ENCODE data around the gene SMIM36.
"Not testable (repeated sequence)": the region's sequence is repeated elsewhere in the genome, so short reads cannot be mapped to it uniquely, and the experiment has no call there.

Gene SMIM36

DNA sequence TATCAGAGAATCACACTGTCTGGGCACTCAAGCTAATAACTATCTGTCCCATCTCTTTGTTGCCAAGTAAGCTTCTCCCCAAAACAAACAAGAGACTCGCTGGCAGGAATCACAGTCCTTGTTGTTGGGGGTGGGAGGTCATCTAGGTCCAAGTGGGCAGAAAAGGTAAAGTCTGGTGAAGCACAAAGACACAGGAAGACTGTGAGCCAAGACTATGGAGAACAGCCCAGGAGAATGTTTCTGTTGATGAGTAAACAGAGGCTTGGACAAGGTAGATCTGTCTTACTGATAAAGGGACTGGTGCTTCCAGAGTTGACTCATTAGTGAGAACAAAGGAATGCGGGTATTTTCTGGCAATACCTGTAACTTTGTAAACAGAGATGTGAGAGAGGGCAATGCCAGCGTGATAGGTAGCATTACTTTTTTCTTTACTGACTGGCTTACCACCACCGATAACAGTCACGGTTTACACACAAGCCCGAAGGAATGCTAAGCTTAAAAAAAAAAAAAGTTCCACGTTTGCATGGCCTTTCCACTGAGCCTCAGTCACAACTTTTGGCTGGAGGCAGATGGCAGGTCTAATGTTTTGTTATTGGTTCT is 78.1 kb downstream of the SMIM36 start:
- no peak for TF ChIP-seq CTCF (IDR thresholded peaks at IDR 0.05; ENCODE audit: borderline replicate concordance, control extremely low read depth, extremely low read depth, insufficient read depth, missing control alignments)
- DNase-seq (ENCODE audit: low spot score), result no peak
- in situ Hi-C loops (cut with MboI; ENCODE audit: low sequenced_read_pairs, unreplicated experiment), result no loop called here

- in situ Hi-C loops (cut with MboI; ENCODE audit: low sequenced_read_pairs, unreplicated experiment), result no loop called here
- no peak for TF ChIP-seq CTCF (IDR thresholded peaks at IDR 0.05; ENCODE audit: borderline replicate concordance, control extremely low read depth, extremely low read depth, insufficient read depth, missing control alignments)
- DNase-seq (ENCODE audit: low spot score), result no peak
These were observed 78.8 kb downstream of the SMIM36 start for GRCh38 chr17:55432358-55433028.

DNA sequence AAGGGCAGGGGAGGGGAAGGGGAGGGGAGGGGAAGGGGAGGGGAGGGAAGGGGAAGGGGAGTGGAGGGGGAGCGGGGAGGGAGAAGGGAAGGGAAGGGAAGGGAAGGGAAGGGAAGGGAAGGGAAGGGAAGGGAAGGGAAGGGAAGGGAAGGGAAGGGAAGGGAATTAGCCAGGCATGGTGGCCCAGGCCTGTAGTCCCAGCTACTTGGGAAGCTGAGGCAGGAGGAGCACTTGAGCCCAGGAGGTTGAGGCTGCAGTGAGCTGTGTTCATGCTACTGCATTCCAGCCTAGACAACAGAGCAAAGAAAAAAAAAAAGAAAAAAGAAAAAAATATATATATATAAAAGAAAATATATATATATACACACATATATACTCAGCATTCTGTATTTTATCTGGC is 79.3 kb downstream of the SMIM36 start:
- in situ Hi-C loops (cut with MboI; ENCODE audit: low sequenced_read_pairs, unreplicated experiment); DNase-seq (ENCODE audit: low spot score): not testable (repeated sequence)

DNA sequence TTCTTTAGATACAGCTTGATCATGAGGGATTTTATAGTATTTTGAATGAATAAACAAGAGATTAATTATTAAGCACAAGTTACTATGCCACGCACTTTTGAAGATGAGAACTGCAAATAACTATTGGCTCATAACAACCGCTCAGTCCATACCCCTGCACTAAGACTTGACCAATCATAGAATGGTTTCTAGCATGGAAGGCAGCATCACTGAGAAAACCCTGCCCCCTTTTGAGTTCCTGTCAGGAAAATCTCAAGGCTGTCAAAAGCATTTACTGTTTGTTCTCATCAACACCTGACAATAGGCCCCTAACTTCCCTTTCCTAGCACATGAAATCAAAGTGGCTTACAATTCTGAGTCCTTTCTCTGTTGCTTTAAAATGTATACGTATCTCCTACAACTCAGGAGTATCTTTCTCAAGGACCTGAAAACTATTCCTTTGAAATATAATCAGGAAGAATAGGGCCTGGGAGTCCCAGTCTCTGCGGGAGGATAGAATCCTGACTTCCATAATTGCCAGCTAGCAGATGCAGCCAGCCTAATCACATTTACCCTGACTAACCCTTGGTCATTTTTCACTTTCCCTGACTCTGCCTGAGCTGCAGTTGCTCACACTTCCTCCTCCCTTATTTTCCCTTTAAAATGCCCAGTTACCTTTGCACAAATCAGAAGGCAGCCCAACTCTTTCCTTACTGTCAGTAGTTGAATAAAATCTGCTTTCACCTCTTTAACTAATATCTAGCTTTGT is 80.5 kb downstream of the SMIM36 start:
- in situ Hi-C loops (cut with MboI; ENCODE audit: low sequenced_read_pairs, unreplicated experiment), result no loop called here
- DNase-seq (ENCODE audit: low spot score), result no peak
- TF ChIP-seq CTCF (IDR thresholded peaks at IDR 0.05; ENCODE audit: borderline replicate concordance, control extremely low read depth, extremely low read depth, insufficient read depth, missing control alignments), result no peak

GRCh38 chr17:55427587-55427882 is 83.7 kb downstream of the SMIM36 start:
- in situ Hi-C loops (cut with MboI; ENCODE audit: low sequenced_read_pairs, unreplicated experiment), result no loop called here
- DNase-seq (ENCODE audit: low spot score), result no peak
- no peak for TF ChIP-seq CTCF (IDR thresholded peaks at IDR 0.05; ENCODE audit: borderline replicate concordance, control extremely low read depth, extremely low read depth, insufficient read depth, missing control alignments)

GRCh38 chr17:55426851-55427586 is 84.2 kb downstream of the SMIM36 start:
- DNase-seq (ENCODE audit: low spot score), result peak; percentile 51
- TF ChIP-seq CTCF (IDR thresholded peaks at IDR 0.05; ENCODE audit: borderline replicate concordance, control extremely low read depth, extremely low read depth, insufficient read depth, missing control alignments), result no peak
- in situ Hi-C loops (cut with MboI; ENCODE audit: low sequenced_read_pairs, unreplicated experiment), result no loop called here
